Activated naive CD4-positive, alpha-beta T cell treated with anti-CD3 and anti-CD28 coated beads, Interleukin-2, amount 50 U/mL, for 72 hours (primary cell): ENCODE data around the gene MED13. TPM values are rescaled to one million over a fixed set of nuclear protein-coding genes. Genes with fewer than 3 reads are reported as not detected.

Experiments used
- ATAC-seq, 2 donors: fragments of 150-1000 bp; cut with Tn5 transposase; 2 replicates each; pipeline ENCODE4 v1.10.0; 2021; ENCODE audit warnings: mild to moderate bottlenecking in 2 of 2, moderate library complexity in 2 of 2
- DNase-seq, 2 donors: peaks; one replicate each; pipeline ENCODE4 v3.0.0; 2021 to 2022; ENCODE audit warnings: low spot score in 2 of 2
- H3K27ac Mint-ChIP-seq, 2 donors: one replicate each; pipeline ENCODE4 v1.8.0; 2022; ENCODE audit warnings: mild to moderate bottlenecking in 2 of 2, mixed read lengths in 2 of 2
- H3K36me3 Mint-ChIP-seq, 2 donors: one replicate each; pipeline ENCODE4 v1.8.0; 2022; ENCODE audit warnings: mixed read lengths in 2 of 2
- H3K9me3 Mint-ChIP-seq, 2 donors: one replicate each; pipeline ENCODE4 v1.8.0; 2022; ENCODE audit warnings: mixed read lengths in 2 of 2
- total RNA-seq, 2 donors: library from RNA; stranded (reverse); gene quantifications; one replicate each; pipeline ENCODE4 v1.2.3, GENCODE V29; 2022

Gene MED13
- 10 to 100 TPM; 45.9 to 56.6 TPM for total RNA-seq

GRCh38 chr17:62064791-62065563 is at the start of gene MED13:
Gene MED13, minus strand, starts transcription at chr17:62065278. Its CDS starts 73 bp downstream, at chr17:62065205.
- DNase-seq (peak; percentile 53 to 66), ATAC-seq (peak; percentile 23 to 24)
- peaks cover 18 to 28% of the 10 kb centered on the region in 2 donors for H3K36me3 Mint-ChIP-seq
- H3K27ac Mint-ChIP-seq, result peak within 1 kb of the TSS; percentile 87 to 98
- no peaks in the 10 kb centered on the region for H3K9me3 Mint-ChIP-seq

DNA sequence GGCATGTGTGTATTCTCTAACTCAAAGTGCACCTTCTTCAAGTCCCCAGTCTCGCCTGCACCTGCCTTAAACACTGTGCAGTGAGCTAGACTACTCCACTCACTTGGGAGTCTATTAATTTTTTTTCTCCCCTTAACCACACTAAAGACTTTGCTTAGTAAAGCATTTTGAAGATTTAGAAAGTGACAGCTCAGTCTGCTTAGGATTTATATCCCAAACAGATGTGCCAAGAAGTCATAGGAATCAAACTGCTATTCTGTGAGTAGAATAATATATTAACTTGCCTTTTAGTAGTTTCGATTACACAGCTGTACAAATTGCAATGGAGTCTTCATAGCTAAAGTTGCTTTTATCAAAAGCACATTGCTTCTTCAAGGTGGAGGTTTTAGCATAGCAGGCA is 47.2 kb upstream of the MED13 start:
- ATAC-seq (no peak), DNase-seq (no peak)
- Mint-ChIP-seq H3K9me3 (no peaks in the 10 kb centered on the region), H3K36me3 (no peaks in the 10 kb centered on the region), H3K27ac (no peak overlapping the region)

GRCh38 chr17:62111562-62112171 is 46.6 kb upstream of the MED13 start:
- H3K27ac Mint-ChIP-seq, result no peak overlapping the region
- ATAC-seq (no peak), DNase-seq (no peak)
- no peaks in the 10 kb centered on the region for H3K9me3 Mint-ChIP-seq
- no peaks in the 10 kb centered on the region for H3K36me3 Mint-ChIP-seq

- DNase-seq (no peak), ATAC-seq (no peak)
- H3K27ac Mint-ChIP-seq, result no peak overlapping the region
- H3K36me3 Mint-ChIP-seq, result no peaks in the 10 kb centered on the region
- no peaks in the 10 kb centered on the region for H3K9me3 Mint-ChIP-seq
Measured at GRCh38 chr17:62110923-62111484, 45.9 kb upstream of the MED13 start.

DNA sequence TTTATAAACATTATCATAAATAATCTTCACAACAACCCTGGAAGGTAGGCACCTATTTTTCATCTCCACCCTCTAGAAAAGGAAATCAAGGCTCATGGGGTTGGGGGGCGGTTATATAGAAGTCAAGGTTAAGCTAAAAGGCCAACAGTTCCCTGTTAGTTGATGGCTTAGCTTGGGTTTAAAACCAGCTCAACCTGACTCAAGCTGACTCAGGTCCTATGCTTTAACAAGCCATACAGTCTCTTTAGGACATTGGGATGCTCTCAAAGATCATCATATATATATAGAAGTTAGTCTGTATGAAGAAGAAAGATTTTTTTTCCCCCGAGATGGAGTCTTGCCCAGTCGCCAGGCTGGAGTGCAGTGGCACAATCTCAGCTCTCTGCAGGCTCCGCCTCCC is 44.8 kb upstream of the MED13 start:
- no peak for ATAC-seq

GRCh38 chr17:62109378-62109902 is 44.4 kb upstream of the MED13 start:
- DNase-seq (peak; percentile 57 to 71), ATAC-seq (peak; percentile 89 to 100)
- Mint-ChIP-seq H3K27ac (no peak overlapping the region), H3K9me3 (no peaks in the 10 kb centered on the region), H3K36me3 (no peaks in the 10 kb centered on the region)

More for the DNA sequence above, 44.8 kb upstream of the MED13 start:
- DNase-seq, result no peak
- no peak overlapping the region for H3K27ac Mint-ChIP-seq
- no peaks in the 10 kb centered on the region for H3K36me3 Mint-ChIP-seq
- H3K9me3 Mint-ChIP-seq, result no peaks in the 10 kb centered on the region

- no peaks in the 10 kb centered on the region for H3K9me3 Mint-ChIP-seq
- ATAC-seq, result no peak
- no peaks in the 10 kb centered on the region for H3K36me3 Mint-ChIP-seq
- no peak overlapping the region for H3K27ac Mint-ChIP-seq
- DNase-seq, result no peak
Measured at GRCh38 chr17:62105861-62106260, 40.8 kb upstream of the MED13 start.

DNA sequence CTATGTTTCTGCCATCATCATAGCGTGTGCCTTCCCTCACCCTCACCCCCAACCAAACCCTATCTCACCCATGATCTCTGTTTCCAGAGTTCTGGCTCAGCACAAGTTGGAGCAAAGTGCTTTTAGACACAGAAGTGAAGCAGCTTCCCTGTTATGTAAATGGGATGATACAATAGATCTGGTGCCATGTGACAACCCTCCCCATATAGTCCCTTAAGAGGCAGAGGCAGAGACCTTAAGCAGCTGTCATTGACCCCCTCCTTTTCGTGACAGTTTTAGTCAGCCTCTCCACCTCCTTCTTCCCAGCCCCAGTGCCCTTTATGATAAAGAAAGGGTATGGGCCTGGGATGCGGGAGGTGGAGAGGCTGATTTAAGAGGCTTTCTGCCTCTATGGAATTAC is 40.3 kb upstream of the MED13 start:
- ATAC-seq (no peak), DNase-seq (no peak)
- Mint-ChIP-seq H3K9me3 (no peaks in the 10 kb centered on the region), H3K36me3 (no peaks in the 10 kb centered on the region), H3K27ac (no peak overlapping the region)

DNA sequence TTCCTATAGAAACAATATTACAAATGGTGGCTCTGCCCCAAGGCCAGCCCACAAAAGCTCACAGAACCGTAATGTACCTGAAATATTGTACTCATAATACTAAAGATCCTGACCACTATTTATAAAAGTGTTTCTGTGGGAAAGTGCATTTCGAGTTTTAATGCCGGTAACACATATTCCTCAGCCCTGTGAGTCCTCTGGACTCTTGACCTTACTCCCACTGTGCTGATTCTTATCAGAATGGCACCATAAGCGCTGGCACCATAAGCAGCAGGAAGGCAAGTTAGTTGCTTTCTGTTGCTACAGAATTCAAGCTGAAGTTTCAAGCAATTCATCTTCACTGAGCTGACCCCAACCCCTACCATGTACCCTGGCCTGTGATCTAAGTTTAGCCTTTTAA is 36.4 kb upstream of the MED13 start:
- H3K36me3 Mint-ChIP-seq, result no peaks in the 10 kb centered on the region
- ATAC-seq (no peak), DNase-seq (no peak)
- H3K9me3 Mint-ChIP-seq, result no peaks in the 10 kb centered on the region
- no peak overlapping the region for H3K27ac Mint-ChIP-seq

DNA sequence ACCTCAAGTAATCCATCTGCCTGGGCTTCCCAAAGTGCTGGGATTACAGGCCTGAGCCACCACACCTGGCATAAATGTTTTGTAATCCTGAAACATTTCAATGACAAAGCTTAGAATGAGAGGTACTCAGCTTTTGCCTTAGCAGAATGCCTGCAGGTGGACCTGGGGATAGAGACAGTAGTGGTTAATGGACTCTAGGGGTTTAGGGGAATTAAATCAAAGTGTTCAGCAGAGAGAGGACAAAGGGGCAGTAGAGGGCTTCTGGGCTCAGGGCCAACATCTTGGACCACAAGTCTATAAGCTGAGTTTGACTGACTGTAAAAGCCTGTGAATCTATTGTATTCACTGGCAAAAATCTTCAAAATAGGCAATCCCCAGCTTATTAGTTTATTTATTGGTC is 36.0 kb upstream of the MED13 start:
- Mint-ChIP-seq H3K27ac (no peak overlapping the region), H3K9me3 (no peaks in the 10 kb centered on the region), H3K36me3 (no peaks in the 10 kb centered on the region)
- no peak for ATAC-seq
- DNase-seq, result no peak

GRCh38 chr17:62100055-62100454 is 35.0 kb upstream of the MED13 start:
- Mint-ChIP-seq H3K9me3 (no peaks in the 10 kb centered on the region), H3K27ac (peak overlapping the region in 1 of 2 donors; percentile 32)
- ATAC-seq, result no peak

DNA sequence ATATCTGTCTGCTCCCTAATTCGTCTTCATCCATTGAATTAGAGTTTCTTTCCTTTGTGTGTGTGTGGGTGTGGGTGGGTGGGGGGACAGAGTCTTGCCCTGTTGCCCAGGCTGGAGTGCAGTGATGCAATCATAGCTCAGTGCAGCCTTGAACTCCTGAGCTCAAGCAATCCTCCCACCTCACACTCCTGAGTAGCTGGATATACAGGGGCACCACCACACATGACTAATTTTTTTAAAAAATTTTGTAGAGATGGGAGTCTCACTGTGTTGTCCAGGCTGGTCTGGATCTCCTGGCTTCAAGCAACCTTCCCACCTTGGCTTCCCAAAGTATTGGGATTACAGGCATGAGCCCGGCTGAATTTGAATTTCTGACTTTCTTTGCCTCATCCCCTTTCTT is 34.5 kb upstream of the MED13 start:
- peak overlapping the region in 1 of 2 donors; percentile 32 for H3K27ac Mint-ChIP-seq
- DNase-seq (no peak), ATAC-seq (no peak)
- H3K9me3 Mint-ChIP-seq, result no peaks in the 10 kb centered on the region
- no peaks in the 10 kb centered on the region for H3K36me3 Mint-ChIP-seq

More at GRCh38 chr17:62100055-62100454, 35.0 kb upstream of the MED13 start:
- DNase-seq, result no peak
- no peaks in the 10 kb centered on the region for H3K36me3 Mint-ChIP-seq

DNA sequence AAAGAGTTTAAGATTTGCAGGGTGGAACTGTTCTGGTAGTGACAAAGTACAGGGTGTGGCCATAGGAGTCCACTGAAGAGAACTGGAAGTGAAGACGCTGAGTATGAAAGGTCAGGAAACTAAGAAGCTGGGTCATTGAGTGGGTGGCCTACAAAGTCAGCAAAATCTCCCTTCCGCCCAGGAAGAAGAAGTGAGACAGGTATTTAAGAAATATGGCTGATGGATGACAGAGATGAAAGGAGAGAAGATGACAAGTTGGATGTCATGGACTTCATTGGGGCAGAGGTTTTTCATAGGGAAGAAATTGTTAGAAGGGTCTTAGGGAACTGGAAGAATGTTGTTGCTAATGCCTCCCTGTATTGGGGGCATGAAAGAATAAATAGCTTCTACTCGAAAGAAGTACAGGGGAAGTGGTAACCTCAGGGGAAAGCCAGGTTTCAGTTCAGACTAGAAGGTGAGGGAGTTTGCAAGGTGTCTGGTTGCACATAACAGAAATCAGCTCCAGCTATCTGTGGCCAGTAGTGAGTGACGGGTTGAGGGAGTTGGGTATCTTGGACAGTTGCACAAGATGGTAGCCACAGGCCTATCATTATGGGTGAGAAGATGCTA is 33.6 kb upstream of the MED13 start:
- Mint-ChIP-seq H3K27ac (no peak overlapping the region), H3K36me3 (no peaks in the 10 kb centered on the region), H3K9me3 (no peaks in the 10 kb centered on the region)
- ATAC-seq, result peak; percentile 38 to 40
- no peak for DNase-seq

GRCh38 chr17:62096401-62096670 is 31.3 kb upstream of the MED13 start:
- DNase-seq (no peak), ATAC-seq (no peak)
- Mint-ChIP-seq H3K27ac (no peak overlapping the region), H3K36me3 (no peaks in the 10 kb centered on the region), H3K9me3 (no peaks in the 10 kb centered on the region)

- Mint-ChIP-seq H3K9me3 (no peaks in the 10 kb centered on the region), H3K36me3 (no peaks in the 10 kb centered on the region)
Measured at GRCh38 chr17:62094175-62094574, 29.1 kb upstream of the MED13 start.

GRCh38 chr17:62093188-62094155 is 28.4 kb upstream of the MED13 start:
- peak in 1 of 2 donors; percentile 9 for DNase-seq
- Mint-ChIP-seq H3K36me3 (no peaks in the 10 kb centered on the region), H3K9me3 (no peaks in the 10 kb centered on the region), H3K27ac (no peak overlapping the region)
- peak; percentile 99 to 100 for ATAC-seq

More at GRCh38 chr17:62094175-62094574, 29.1 kb upstream of the MED13 start:
- DNase-seq, result no peak
- H3K27ac Mint-ChIP-seq, result no peak overlapping the region
- no peak for ATAC-seq
